Thoracic aorta (tissue), 2 donors: ENCODE measurements around the gene DEAF1. TPM values are rescaled to one million over a fixed set of nuclear protein-coding genes. Genes with fewer than 3 reads are reported as not detected.

Source experiments
- ATAC-seq: fragments of 150-250 bp; one replicate; pipeline ENCODE4 v1.8.0; 2017; ENCODE audit warnings: low read depth; ENCODE audit not compliant: insufficient number of reproducible peaks, low FRiP score
- DNase-seq: peaks from one replicate; pipeline ENCODE4 v3.0.0-alpha.2; 2020; ENCODE audit warnings: low spot score
- H3K27ac ChIP-seq, 2 donors: fragments of 200-600 bp; sonication (generic); 1 replicate in 1 of 2; 2 replicates in 1 of 2; pipeline ENCODE4 v1.5.1; 2016; ENCODE audit warnings: mild to moderate bottlenecking in 2 of 2, moderate library complexity in 2 of 2
- H3K27me3 ChIP-seq: fragments of 200-600 bp; sonication (generic); replicated peaks from 2 replicates; pipeline ENCODE4 v1.6.0; 2016; ENCODE audit warnings: mild to moderate bottlenecking; ENCODE audit not compliant: insufficient read depth
- H3K36me3 ChIP-seq: fragments of 200-600 bp; sonication (generic); one replicate; pipeline ENCODE4 v1.5.1; 2016
- H3K4me1 ChIP-seq, 2 donors: fragments of 200-600 bp; sonication (generic); 1 replicate in 1 of 2; 2 replicates in 1 of 2; pipeline versions ENCODE4 v1.5.1 to v1.6.0; 2016; ENCODE audit warnings: low read depth in 2 of 2, mild to moderate bottlenecking in 1 of 2; ENCODE audit not compliant: control insufficient read depth in 1 of 2
- H3K4me3 ChIP-seq: fragments of 200-600 bp; sonication (generic); 2 replicates; pipeline ENCODE4 v1.5.1; 2016; ENCODE audit warnings: mild to moderate bottlenecking
- H3K9me3 ChIP-seq: fragments of 200-600 bp; sonication (generic); 2 replicates; pipeline ENCODE4 v1.5.1; 2016
- total RNA-seq, 2 donors: library from RNA; depleted of rRNA; stranded (reverse); fragments of >200 nt; gene quantifications; one replicate each; pipeline versions ENCODE4 v1.1.0 to v1.2.3, GENCODE V29; 2016
- TF ChIP-seq, protein P1 (sequence below): fragments of 200-600 bp; sonication (generic); IDR thresholded peaks from one replicate; pipeline ENCODE4 v1.5.1; 2019; ENCODE audit warnings: antibody characterized with exemption

DEAF1 gene
- total RNA-seq, 2 donors from 2014 or later = 22.1 to 67.0 TPM

GRCh38 chr11:643849-644738 is 50.9 kb downstream of the DEAF1 start:
- TF ChIP-seq, protein P1, sequence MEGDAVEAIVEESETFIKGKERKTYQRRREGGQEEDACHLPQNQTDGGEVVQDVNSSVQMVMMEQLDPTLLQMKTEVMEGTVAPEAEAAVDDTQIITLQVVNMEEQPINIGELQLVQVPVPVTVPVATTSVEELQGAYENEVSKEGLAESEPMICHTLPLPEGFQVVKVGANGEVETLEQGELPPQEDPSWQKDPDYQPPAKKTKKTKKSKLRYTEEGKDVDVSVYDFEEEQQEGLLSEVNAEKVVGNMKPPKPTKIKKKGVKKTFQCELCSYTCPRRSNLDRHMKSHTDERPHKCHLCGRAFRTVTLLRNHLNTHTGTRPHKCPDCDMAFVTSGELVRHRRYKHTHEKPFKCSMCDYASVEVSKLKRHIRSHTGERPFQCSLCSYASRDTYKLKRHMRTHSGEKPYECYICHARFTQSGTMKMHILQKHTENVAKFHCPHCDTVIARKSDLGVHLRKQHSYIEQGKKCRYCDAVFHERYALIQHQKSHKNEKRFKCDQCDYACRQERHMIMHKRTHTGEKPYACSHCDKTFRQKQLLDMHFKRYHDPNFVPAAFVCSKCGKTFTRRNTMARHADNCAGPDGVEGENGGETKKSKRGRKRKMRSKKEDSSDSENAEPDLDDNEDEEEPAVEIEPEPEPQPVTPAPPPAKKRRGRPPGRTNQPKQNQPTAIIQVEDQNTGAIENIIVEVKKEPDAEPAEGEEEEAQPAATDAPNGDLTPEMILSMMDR = no peak
- Histone ChIP-seq H3K4me1 (no peaks in the 10 kb centered on the region), H3K27ac (no peak overlapping the region), H3K27me3 (no peaks in the 10 kb centered on the region), H3K4me3 (no peak overlapping the region), H3K9me3 (no peaks in the 10 kb centered on the region), H3K36me3 (peaks cover 26% of the 10 kb centered on the region)
- DNase-seq (no peak), ATAC-seq (no peak)

GRCh38 chr11:643366-643765 is 51.7 kb downstream of the DEAF1 start:
- TF ChIP-seq, protein P1 = no peak
- no peak for DNase-seq
- ATAC-seq = no peak
- Histone ChIP-seq H3K9me3 (no peaks in the 10 kb centered on the region), H3K4me1 (no peaks in the 10 kb centered on the region), H3K36me3 (peaks cover 26% of the 10 kb centered on the region), H3K27ac (no peak overlapping the region), H3K4me3 (no peak overlapping the region), H3K27me3 (no peaks in the 10 kb centered on the region)

GRCh38 chr11:641806-642370 is 53.1 kb downstream of the DEAF1 start:
- DNase-seq (no peak), ATAC-seq (no peak)
- H3K4me1 ChIP-seq = peaks cover 2 to 12% of the 10 kb centered on the region in 2 donors
- H3K36me3 ChIP-seq = peaks cover 26% of the 10 kb centered on the region
- H3K4me3 ChIP-seq = no peak overlapping the region
- H3K27ac ChIP-seq = no peak overlapping the region
- TF ChIP-seq, protein P1 = no peak
- no peaks in the 10 kb centered on the region for H3K27me3 ChIP-seq
- H3K9me3 ChIP-seq = no peaks in the 10 kb centered on the region

GRCh38 chr11:640021-640706 is 54.9 kb downstream of the DEAF1 start:
- Histone ChIP-seq H3K4me1 (peaks cover 4 to 15% of the 10 kb centered on the region in 2 donors), H3K4me3 (no peak overlapping the region), H3K36me3 (peaks cover 26% of the 10 kb centered on the region), H3K27ac (no peak overlapping the region), H3K27me3 (no peaks in the 10 kb centered on the region), H3K9me3 (no peaks in the 10 kb centered on the region)
- TF ChIP-seq, protein P1 = no peak
- ATAC-seq (no peak), DNase-seq (no peak)
